ENCODE data around the gene RSRC2. TPM values are rescaled to one million over a fixed set of nuclear protein-coding genes. Genes with fewer than 3 reads are reported as not detected.

The RSRC2 gene
- total and polyA plus RNA-seq, 4 donors: 36.6 to 77.2 (median 69.9) TPM

- Histone ChIP-seq H3K9me3 (ENCODE audit: control insufficient read depth, low read length) (no peaks in the 10 kb centered on the region), H3K4me3 (ENCODE audit: low read length in 2 of 2) (no peak overlapping the region), H3K36me3 (ENCODE audit: control insufficient read depth in 1 of 2, insufficient read depth in 2 of 2, low read length in 1 of 2) (no peaks in the 10 kb centered on the region), H3K27me3 (ENCODE audit: control insufficient read depth in 1 of 2, insufficient read depth in 2 of 2, low read length in 1 of 2) (no peaks in the 10 kb centered on the region), H3K4me1 (ENCODE audit: control insufficient read depth in 1 of 2, insufficient read depth in 2 of 2, low read length in 2 of 2) (peaks cover 0 to 1% of the 10 kb centered on the region in 2 donors), H3K27ac (ENCODE audit: low read depth in 1 of 2, low read length in 2 of 2) (no peak overlapping the region)
- no peak for ATAC-seq (ENCODE audit: low FRiP score)
- intact Hi-C loops (cut with DNase I): no loop called here
- 83% methylated on average over 5 of the region's 5 CpGs for WGBS, 2 donors
- DNase-seq: no peak
These were observed 20.6 kb upstream of the RSRC2 start for GRCh38 chr12:122547330-122547729.

GRCh38 chr12:122545855-122546254 is 19.1 kb upstream of the RSRC2 start:
- DNase-seq (no peak), ATAC-seq (ENCODE audit: low FRiP score) (no peak)
- no peak overlapping the region for H3K4me3 ChIP-seq (ENCODE audit: low read length in 2 of 2)
- peaks cover 0 to 1% of the 10 kb centered on the region in 2 donors for H3K4me1 ChIP-seq (ENCODE audit: control insufficient read depth in 1 of 2, insufficient read depth in 2 of 2, low read length in 2 of 2)
- no peaks in the 10 kb centered on the region for H3K9me3 ChIP-seq (ENCODE audit: control insufficient read depth, low read length)
- H3K27ac ChIP-seq (ENCODE audit: low read depth in 1 of 2, low read length in 2 of 2): no peak overlapping the region
- WGBS, 2 donors: 96 to 98% methylated on average over 2 of the region's 2 CpGs
- H3K27me3 ChIP-seq (ENCODE audit: control insufficient read depth in 1 of 2, insufficient read depth in 2 of 2, low read length in 1 of 2): no peaks in the 10 kb centered on the region
- H3K36me3 ChIP-seq (ENCODE audit: control insufficient read depth in 1 of 2, insufficient read depth in 2 of 2, low read length in 1 of 2): no peaks in the 10 kb centered on the region
- intact Hi-C loops (cut with DNase I): no loop called here

- Histone ChIP-seq H3K27ac (ENCODE audit: low read depth in 1 of 2, low read length in 2 of 2) (no peak overlapping the region), H3K4me3 (ENCODE audit: low read length in 2 of 2) (no peak overlapping the region), H3K9me3 (ENCODE audit: control insufficient read depth, low read length) (no peaks in the 10 kb centered on the region), H3K36me3 (ENCODE audit: control insufficient read depth in 1 of 2, insufficient read depth in 2 of 2, low read length in 1 of 2) (no peaks in the 10 kb centered on the region), H3K4me1 (ENCODE audit: control insufficient read depth in 1 of 2, insufficient read depth in 2 of 2, low read length in 2 of 2) (peaks cover 0 to 1% of the 10 kb centered on the region in 2 donors), H3K27me3 (ENCODE audit: control insufficient read depth in 1 of 2, insufficient read depth in 2 of 2, low read length in 1 of 2) (no peaks in the 10 kb centered on the region)
- ATAC-seq (ENCODE audit: low FRiP score): no peak
- no peak for DNase-seq
- 94% methylated on average over 2 of the region's 2 CpGs for WGBS, 2 donors
- intact Hi-C loops (cut with DNase I): no loop called here
These were observed 17.8 kb upstream of the RSRC2 start for GRCh38 chr12:122544537-122544936.

- no peak for DNase-seq
- intact Hi-C loops (cut with DNase I): no loop called here
- H3K4me1 ChIP-seq (ENCODE audit: control insufficient read depth in 1 of 2, insufficient read depth in 2 of 2, low read length in 2 of 2): no peaks in the 10 kb centered on the region
- no peaks in the 10 kb centered on the region for H3K9me3 ChIP-seq (ENCODE audit: control insufficient read depth, low read length)
- H3K27me3 ChIP-seq (ENCODE audit: control insufficient read depth in 1 of 2, insufficient read depth in 2 of 2, low read length in 1 of 2): no peaks in the 10 kb centered on the region
- no peak for ATAC-seq (ENCODE audit: low FRiP score)
- H3K36me3 ChIP-seq (ENCODE audit: control insufficient read depth in 1 of 2, insufficient read depth in 2 of 2, low read length in 1 of 2): no peaks in the 10 kb centered on the region
- H3K27ac ChIP-seq (ENCODE audit: low read depth in 1 of 2, low read length in 2 of 2): no peak overlapping the region
- no peak overlapping the region for H3K4me3 ChIP-seq (ENCODE audit: low read length in 2 of 2)
- WGBS, 2 donors: 85 to 89% methylated on average over 5 of the region's 5 CpGs
These were observed 11.8 kb upstream of the RSRC2 start for GRCh38 chr12:122538496-122538895.

- 96% methylated on average over 4 of the region's 4 CpGs for WGBS, 2 donors
- Histone ChIP-seq H3K27ac (ENCODE audit: low read depth in 1 of 2, low read length in 2 of 2) (no peak overlapping the region), H3K27me3 (ENCODE audit: control insufficient read depth in 1 of 2, insufficient read depth in 2 of 2, low read length in 1 of 2) (no peaks in the 10 kb centered on the region), H3K4me1 (ENCODE audit: control insufficient read depth in 1 of 2, insufficient read depth in 2 of 2, low read length in 2 of 2) (no peaks in the 10 kb centered on the region), H3K36me3 (ENCODE audit: control insufficient read depth in 1 of 2, insufficient read depth in 2 of 2, low read length in 1 of 2) (no peaks in the 10 kb centered on the region), H3K4me3 (ENCODE audit: low read length in 2 of 2) (no peak overlapping the region), H3K9me3 (ENCODE audit: control insufficient read depth, low read length) (no peaks in the 10 kb centered on the region)
- ATAC-seq (ENCODE audit: low FRiP score): no peak
- intact Hi-C loops (cut with DNase I): no loop called here
- DNase-seq: no peak
These were observed 10.3 kb upstream of the RSRC2 start for GRCh38 chr12:122537021-122537420.

- no peaks in the 10 kb centered on the region for H3K36me3 ChIP-seq (ENCODE audit: control insufficient read depth in 1 of 2, insufficient read depth in 2 of 2, low read length in 1 of 2)
These were observed 7.1 kb upstream of the RSRC2 start for GRCh38 chr12:122533856-122534255.

GRCh38 chr12:122528992-122529391 is 2.3 kb upstream of the RSRC2 start:
- H3K36me3 ChIP-seq (ENCODE audit: control insufficient read depth in 1 of 2, insufficient read depth in 2 of 2, low read length in 1 of 2): no peaks in the 10 kb centered on the region
- H3K9me3 ChIP-seq (ENCODE audit: control insufficient read depth, low read length): no peaks in the 10 kb centered on the region
- no peaks in the 10 kb centered on the region for H3K27me3 ChIP-seq (ENCODE audit: control insufficient read depth in 1 of 2, insufficient read depth in 2 of 2, low read length in 1 of 2)
- ATAC-seq (ENCODE audit: low FRiP score): no peak
- intact Hi-C loops (cut with DNase I): loop anchor here (10.0 kb wide), 1 partner anchor 226 kb away; the partner anchor contains the start of gene DENR (in 2 of the 2)
- no peak overlapping the region for H3K4me3 ChIP-seq (ENCODE audit: low read length in 2 of 2)
- H3K4me1 ChIP-seq (ENCODE audit: control insufficient read depth in 1 of 2, insufficient read depth in 2 of 2, low read length in 2 of 2): no peaks in the 10 kb centered on the region
- 96 to 99% methylated on average over 6 of the region's 6 CpGs for WGBS, 2 donors
- DNase-seq: no peak
- no peak overlapping the region for H3K27ac ChIP-seq (ENCODE audit: low read depth in 1 of 2, low read length in 2 of 2)

More at GRCh38 chr12:122533856-122534255, 7.1 kb upstream of the RSRC2 start:
- ATAC-seq (ENCODE audit: low FRiP score) (no peak), DNase-seq (no peak)
- intact Hi-C loops (cut with DNase I): no loop called here
- Histone ChIP-seq H3K27me3 (ENCODE audit: control insufficient read depth in 1 of 2, insufficient read depth in 2 of 2, low read length in 1 of 2) (no peaks in the 10 kb centered on the region), H3K27ac (ENCODE audit: low read depth in 1 of 2, low read length in 2 of 2) (no peak overlapping the region), H3K9me3 (ENCODE audit: control insufficient read depth, low read length) (no peaks in the 10 kb centered on the region), H3K4me1 (ENCODE audit: control insufficient read depth in 1 of 2, insufficient read depth in 2 of 2, low read length in 2 of 2) (no peaks in the 10 kb centered on the region), H3K4me3 (ENCODE audit: low read length in 2 of 2) (no peak overlapping the region)
- WGBS, 2 donors: 94 to 97% methylated on average over 2 of the region's 2 CpGs

GRCh38 chr12:122528582-122528981 is 1.8 kb upstream of the RSRC2 start:
- intact Hi-C loops (cut with DNase I): loop anchor here (10.0 kb wide), 1 partner anchor 226 kb away; the partner anchor contains the start of gene DENR (in 2 of the 2)
- Histone ChIP-seq H3K9me3 (ENCODE audit: control insufficient read depth, low read length) (no peaks in the 10 kb centered on the region), H3K36me3 (ENCODE audit: control insufficient read depth in 1 of 2, insufficient read depth in 2 of 2, low read length in 1 of 2) (no peaks in the 10 kb centered on the region), H3K4me3 (ENCODE audit: low read length in 2 of 2) (no peak overlapping the region), H3K27ac (ENCODE audit: low read depth in 1 of 2, low read length in 2 of 2) (no peak overlapping the region), H3K4me1 (ENCODE audit: control insufficient read depth in 1 of 2, insufficient read depth in 2 of 2, low read length in 2 of 2) (no peaks in the 10 kb centered on the region), H3K27me3 (ENCODE audit: control insufficient read depth in 1 of 2, insufficient read depth in 2 of 2, low read length in 1 of 2) (no peaks in the 10 kb centered on the region)
- no peak for DNase-seq
- 94 to 95% methylated on average over 7 of the region's 7 CpGs for WGBS, 2 donors
- no peak for ATAC-seq (ENCODE audit: low FRiP score)

- DNase-seq (peak in 1 of 2 donors; percentile 55), ATAC-seq (ENCODE audit: low FRiP score) (no peak)
- Histone ChIP-seq H3K27ac (ENCODE audit: low read depth in 1 of 2, low read length in 2 of 2) (peak overlapping the region in 1 of 2 donors; percentile 32), H3K27me3 (ENCODE audit: control insufficient read depth in 1 of 2, insufficient read depth in 2 of 2, low read length in 1 of 2) (no peaks in the 10 kb centered on the region), H3K4me1 (ENCODE audit: control insufficient read depth in 1 of 2, insufficient read depth in 2 of 2, low read length in 2 of 2) (peaks cover 0 to 2% of the 10 kb centered on the region in 2 donors), H3K9me3 (ENCODE audit: control insufficient read depth, low read length) (no peaks in the 10 kb centered on the region), H3K4me3 (ENCODE audit: low read length in 2 of 2) (peak overlapping the region in 1 of 2 donors; percentile 30), H3K36me3 (ENCODE audit: control insufficient read depth in 1 of 2, insufficient read depth in 2 of 2, low read length in 1 of 2) (no peaks in the 10 kb centered on the region)
- 0 to 1% methylated on average over 21 of the region's 21 CpGs for whole genome bisulfite sequencing, 2 donors
- intact Hi-C loops (cut with DNase I): loop anchor here (10.0 kb wide), 1 partner anchor 227 kb away; the partner anchor contains the start of gene DENR (in 2 of the 2)
These were observed 775 bp upstream of the RSRC2 start for GRCh38 chr12:122527478-122527944.

Measured in aorta (tissue), 5 donors.